ENCODE results near the gene EVI5. TPM values are rescaled to one million over a fixed set of nuclear protein-coding genes. Genes with fewer than 3 reads are reported as not detected.

EVI5 gene
- total RNA-seq, 1 donor from 2014 or later, result 19.8 TPM

DNA sequence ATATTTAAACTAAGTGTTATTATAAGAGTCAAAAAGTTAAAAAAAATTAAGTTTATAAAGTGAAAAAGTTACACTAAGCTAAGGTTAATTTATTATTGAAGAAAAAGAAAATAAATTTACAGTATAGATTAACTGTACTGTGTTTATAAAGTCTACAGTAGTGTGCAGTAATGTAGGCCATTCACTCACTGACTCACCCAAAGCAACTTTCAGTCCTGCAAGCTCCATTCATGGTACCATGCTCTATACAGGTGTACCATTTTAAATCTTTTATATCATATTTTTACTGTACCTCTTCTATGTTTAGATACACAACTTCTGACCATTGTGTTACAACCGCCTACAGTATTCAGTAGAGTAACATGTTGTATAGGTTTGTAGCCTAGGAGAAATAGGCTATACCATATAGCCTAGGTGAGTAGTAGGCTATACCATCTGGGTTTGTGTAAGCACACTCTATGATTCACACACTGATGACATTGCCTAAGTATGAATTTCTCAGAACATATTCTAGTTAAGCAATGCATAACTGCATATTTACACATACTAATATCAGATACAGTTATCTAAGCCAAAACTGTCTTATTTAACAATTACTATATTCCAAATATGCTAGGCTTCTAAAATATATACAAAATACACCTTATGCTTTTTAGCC is 217.6 kb downstream of the EVI5 start:
- Histone ChIP-seq H3K27ac (no peak overlapping the region), H3K9me3 (no peaks in the 10 kb centered on the region), H3K36me3 (no peaks in the 10 kb centered on the region), H3K4me1 (no peaks in the 10 kb centered on the region), H3K27me3 (no peaks in the 10 kb centered on the region), H3K4me3 (no peak overlapping the region)
- DNase-seq (ENCODE audit: low spot score in 2 of 2), result no peak
- no peak for TF ChIP-seq CTCF (IDR thresholded peaks at IDR 0.05)
- intact Hi-C loops (cut with DNase I), result no loop called here

DNA sequence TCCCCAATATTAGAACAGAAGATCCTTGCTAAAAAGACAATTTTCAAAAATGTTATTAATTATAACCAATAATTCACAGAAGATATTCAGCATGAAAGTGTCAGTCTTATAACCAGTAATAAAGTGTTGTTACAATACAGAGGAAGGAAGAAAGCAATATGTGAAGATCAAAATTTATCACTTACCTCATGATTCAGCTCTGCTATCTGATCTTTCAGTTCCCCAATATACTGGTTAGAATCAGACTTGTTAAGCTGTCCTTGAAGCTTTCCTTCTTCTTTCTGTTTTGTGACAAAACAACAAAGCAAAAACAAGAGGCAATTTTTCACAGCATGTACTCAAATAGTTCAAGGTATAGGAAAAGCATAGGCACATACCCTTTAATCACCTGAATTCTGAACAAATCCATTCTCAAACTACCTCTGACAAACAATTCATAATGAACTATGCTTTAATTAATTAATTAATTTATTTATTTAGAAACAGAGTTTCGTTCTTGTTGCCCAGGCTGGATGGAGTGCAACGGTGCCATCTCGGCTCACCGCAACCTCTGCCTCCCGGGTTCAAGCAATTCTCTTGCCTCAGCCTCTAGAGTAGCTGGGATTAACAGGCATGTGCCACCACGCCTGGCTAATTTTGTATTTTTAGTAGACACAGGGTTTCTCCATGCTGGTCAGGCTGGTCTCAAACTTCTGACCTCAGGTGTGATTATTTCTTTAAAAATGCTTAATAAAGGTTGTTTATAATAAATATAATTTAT is 221.3 kb downstream of the EVI5 start:
- no peak for TF ChIP-seq CTCF (IDR thresholded peaks at IDR 0.05)
- intact Hi-C loops (cut with DNase I), result no loop called here
- no peaks in the 10 kb centered on the region for H3K9me3 ChIP-seq

DNA sequence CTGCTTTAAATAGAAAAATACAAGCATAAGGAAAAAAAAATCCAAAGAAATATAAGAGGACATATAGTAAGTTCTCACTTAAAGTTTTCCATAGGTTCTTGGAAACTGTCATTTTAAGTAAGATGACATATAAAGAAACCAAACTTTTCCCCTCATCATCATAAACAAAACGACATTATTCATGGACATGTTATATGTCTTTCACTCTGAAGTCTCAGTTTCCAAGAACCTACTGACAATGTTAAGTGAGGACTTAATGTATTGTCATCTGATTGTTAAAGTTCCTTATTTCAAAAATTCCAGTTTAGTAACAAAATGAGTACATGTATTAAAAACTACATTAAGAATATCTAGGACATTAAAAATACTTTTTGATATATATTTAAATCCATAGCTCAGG is 228.6 kb downstream of the EVI5 start:
- no peaks in the 10 kb centered on the region for H3K36me3 ChIP-seq
- TF ChIP-seq CTCF (IDR thresholded peaks at IDR 0.05), result no peak
- H3K4me3 ChIP-seq, result no peak overlapping the region
- H3K27me3 ChIP-seq, result no peaks in the 10 kb centered on the region
- no peak for DNase-seq (ENCODE audit: low spot score in 2 of 2)
- H3K27ac ChIP-seq, result no peak overlapping the region
- no peaks in the 10 kb centered on the region for H3K4me1 ChIP-seq
- intact Hi-C loops (cut with DNase I), result no loop called here
- H3K9me3 ChIP-seq, result no peaks in the 10 kb centered on the region

More for the DNA sequence above, 221.3 kb downstream of the EVI5 start:
- no peaks in the 10 kb centered on the region for H3K27me3 ChIP-seq
- no peak for DNase-seq (ENCODE audit: low spot score in 2 of 2)
- no peak overlapping the region for H3K4me3 ChIP-seq
- H3K27ac ChIP-seq, result no peak overlapping the region
- no peaks in the 10 kb centered on the region for H3K36me3 ChIP-seq
- H3K4me1 ChIP-seq, result no peaks in the 10 kb centered on the region

GRCh38 chr1:92554216-92554615 is 230.7 kb downstream of the EVI5 start:
- Histone ChIP-seq H3K4me1 (no peaks in the 10 kb centered on the region), H3K36me3 (no peaks in the 10 kb centered on the region), H3K4me3 (no peak overlapping the region), H3K27ac (no peak overlapping the region), H3K9me3 (no peaks in the 10 kb centered on the region), H3K27me3 (no peaks in the 10 kb centered on the region)
- intact Hi-C loops (cut with DNase I), result no loop called here
- no peak for DNase-seq (ENCODE audit: low spot score in 2 of 2)
- TF ChIP-seq CTCF (IDR thresholded peaks at IDR 0.05), result no peak

- TF ChIP-seq CTCF (IDR thresholded peaks at IDR 0.05), result no peak
- DNase-seq (ENCODE audit: low spot score in 2 of 2), result no peak
- Histone ChIP-seq H3K36me3 (no peaks in the 10 kb centered on the region), H3K4me1 (no peaks in the 10 kb centered on the region), H3K4me3 (no peak overlapping the region), H3K27me3 (no peaks in the 10 kb centered on the region), H3K9me3 (no peaks in the 10 kb centered on the region), H3K27ac (no peak overlapping the region)
- intact Hi-C loops (cut with DNase I), result no loop called here
Measured at GRCh38 chr1:92551916-92552315, 233.0 kb downstream of the EVI5 start.
